Colonic mucosa (tissue), 4 donors: ENCODE results near the gene ARSA. TPM values are rescaled to one million over a fixed set of nuclear protein-coding genes. Genes with fewer than 3 reads are reported as not detected.

Source experiments
- DNase-seq: peaks from one replicate; pipeline ENCODE4 v3.0.0-alpha.2; 2020
- H3K27ac ChIP-seq: fragments of 200-600 bp; one replicate; pipeline ENCODE4 v1.8.0; 2021
- H3K27me3 ChIP-seq: fragments of 200-600 bp; one replicate; pipeline ENCODE4 v1.8.0; 2021
- H3K36me3 ChIP-seq: fragments of 200-600 bp; one replicate; pipeline ENCODE4 v1.8.0; 2021
- H3K4me1 ChIP-seq: fragments of 200-600 bp; one replicate; pipeline ENCODE4 v1.8.0; 2021; ENCODE audit warnings: mild to moderate bottlenecking
- H3K4me3 ChIP-seq: fragments of 200-600 bp; one replicate; pipeline ENCODE4 v1.8.0; 2021
- H3K9ac ChIP-seq, 2 donors: one replicate each; pipeline ENCODE4 v1.7.0; 2013; ENCODE audit warnings: control low read depth in 2 of 2, low read depth in 2 of 2, low read length in 2 of 2
- H3K9me3 ChIP-seq: fragments of 200-600 bp; one replicate; pipeline ENCODE4 v1.8.0; 2021
- CTCF ChIP-seq: fragments of 200-600 bp; IDR thresholded peaks from one replicate; pipeline ENCODE4 v1.8.0; 2022; ENCODE audit warnings: antibody characterized with exemption, mild to moderate bottlenecking
- intact Hi-C: fragments of 100-400 bp; cut with DNase I; formaldehyde crosslinking; loops from one replicate; pipeline ENCODE4 v1.14.1; 2022
- total RNA-seq, 2 donors: library from RNA; stranded (reverse); fragmentation: NEBNext Ultra II Directional in 1 of 2; extraction: Animal tissue kit (Norgen Biotek cat#: 25700) in 1 of 2; gene quantifications; one replicate each; pipeline ENCODE4 v1.2.1, GENCODE V29; 2021
- donor health status: healthy.
- donor health status: DM: no; HTN: no; CAD: no.
- donor health status: DM: no; HTN: no; CAD: no.

The ARSA gene
- total RNA-seq, 2 donors from 2014 or later, result 40.6 to 61.0 TPM

DNA sequence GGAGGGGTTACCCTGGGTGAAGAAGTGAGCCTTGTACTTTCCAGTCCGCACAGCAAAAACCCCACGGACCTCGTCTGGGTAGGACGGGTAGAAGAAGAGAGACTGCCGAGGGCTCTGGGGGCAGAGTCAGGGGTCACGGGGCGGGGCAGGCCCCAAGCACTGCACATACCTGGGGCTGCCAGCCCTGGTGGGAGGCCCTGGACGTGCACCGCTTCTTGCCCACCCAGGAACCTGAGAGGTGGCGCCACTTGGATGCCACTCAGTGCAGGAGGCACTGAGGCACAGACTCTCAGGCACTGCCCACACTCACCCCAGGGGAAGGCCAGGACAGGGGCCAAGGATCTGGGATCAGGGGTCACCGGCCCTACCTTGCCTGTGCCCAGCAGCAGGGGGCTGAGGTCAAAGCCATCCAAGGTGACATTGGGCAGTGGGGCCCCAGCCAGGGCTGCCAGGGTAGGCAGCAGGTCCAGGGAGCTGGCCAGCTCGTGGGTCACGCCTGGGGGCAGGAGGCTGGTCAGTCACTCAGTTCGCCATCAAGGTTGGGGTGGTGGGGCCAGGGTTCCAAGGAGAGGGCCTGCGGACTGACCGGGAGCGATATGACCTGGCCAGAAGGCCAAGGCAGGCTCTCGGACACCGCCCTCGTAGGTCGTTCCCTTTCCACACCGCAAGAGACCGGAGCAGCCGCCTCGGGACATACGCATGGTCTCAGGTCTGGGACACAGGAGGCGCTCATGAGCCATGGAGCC is 2.2 kb downstream of the ARSA start:
- Histone ChIP-seq H3K9ac (peak overlapping the region in 1 of 2 donors; percentile 14), H3K27me3 (no peaks in the 10 kb centered on the region), H3K36me3 (no peaks in the 10 kb centered on the region), H3K4me3 (no peak overlapping the region), H3K27ac (no peak overlapping the region), H3K4me1 (peaks cover 8% of the 10 kb centered on the region), H3K9me3 (no peaks in the 10 kb centered on the region)
- no peak for DNase-seq
- intact Hi-C loops, result no loop called here
- TF ChIP-seq CTCF, result no peak

DNA sequence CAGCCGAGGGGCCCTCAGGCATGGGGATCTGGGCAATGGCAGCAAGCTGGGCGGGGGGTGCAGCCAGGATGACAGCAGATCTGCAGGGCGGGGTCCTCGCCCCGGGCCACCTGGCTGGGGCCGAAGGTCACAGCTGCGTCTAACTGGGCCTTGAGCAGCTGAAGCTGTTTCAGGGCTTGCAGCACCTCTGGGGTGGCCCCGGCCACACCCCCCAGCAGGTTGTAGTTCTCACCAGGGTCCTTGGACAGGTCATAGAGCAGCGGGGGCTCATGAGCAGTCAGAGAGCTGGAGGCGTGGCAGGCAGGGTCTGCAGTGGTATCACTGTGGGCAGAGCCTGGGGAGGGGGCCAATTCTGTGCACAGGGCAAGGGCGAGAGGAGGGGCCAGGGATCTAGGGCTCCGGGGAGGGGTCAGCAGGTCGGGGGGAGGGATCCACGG is 2.8 kb downstream of the ARSA start:
- Histone ChIP-seq H3K9me3 (no peaks in the 10 kb centered on the region), H3K4me3 (no peak overlapping the region), H3K9ac (no peak overlapping the region), H3K27me3 (no peaks in the 10 kb centered on the region), H3K27ac (no peak overlapping the region), H3K36me3 (no peaks in the 10 kb centered on the region), H3K4me1 (peaks cover 8% of the 10 kb centered on the region)
- no peak for TF ChIP-seq CTCF
- intact Hi-C loops, result no loop called here
- DNase-seq, result no peak

- H3K4me1 ChIP-seq, result peaks cover 8% of the 10 kb centered on the region
- no peak for TF ChIP-seq CTCF
- DNase-seq, result no peak
Observed at GRCh38 chr22:50624347-50625130, 3.4 kb downstream of the ARSA start.

DNA sequence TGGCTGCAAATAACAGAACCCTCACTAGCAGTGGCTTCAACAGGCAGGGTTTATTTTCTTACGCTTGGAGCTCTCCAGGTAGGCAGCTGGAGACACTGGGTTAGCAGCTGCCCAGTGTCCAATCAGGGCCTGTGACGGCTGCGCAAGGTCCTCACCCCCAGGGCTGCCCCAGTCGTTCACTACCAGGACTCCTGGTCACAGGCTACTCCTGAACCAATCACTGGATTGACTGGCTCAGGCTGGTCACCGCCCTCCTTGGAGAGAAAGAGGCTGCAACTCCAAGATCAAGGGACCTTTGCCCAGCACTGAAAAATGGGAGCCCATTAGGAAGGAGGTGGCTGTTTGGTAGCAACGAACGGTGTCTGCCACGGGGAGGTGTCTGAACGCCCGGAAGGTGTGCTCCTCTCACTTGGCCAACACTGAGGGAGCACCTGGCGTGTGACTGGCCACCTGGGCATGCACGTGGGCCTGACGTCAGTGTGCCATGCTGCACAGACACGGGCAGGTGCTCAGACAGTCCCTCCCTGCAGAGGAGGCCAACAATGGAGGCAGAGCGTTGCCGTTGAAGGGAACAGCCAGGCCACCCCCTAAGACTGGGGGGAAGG is 5.1 kb downstream of the ARSA start:
- Histone ChIP-seq H3K9ac (peak overlapping the region; percentile 53 to 69), H3K27ac (peak overlapping the region; percentile 85), H3K36me3 (no peaks in the 10 kb centered on the region), H3K9me3 (no peaks in the 10 kb centered on the region), H3K4me1 (peaks cover 8% of the 10 kb centered on the region), H3K4me3 (no peak overlapping the region), H3K27me3 (no peaks in the 10 kb centered on the region)
- intact Hi-C loops, result no loop called here
- TF ChIP-seq CTCF, result no peak
- DNase-seq, result peak; percentile 91

More at GRCh38 chr22:50624347-50625130, 3.4 kb downstream of the ARSA start:
- H3K9ac ChIP-seq, result no peak overlapping the region
- H3K27ac ChIP-seq, result no peak overlapping the region
- no peaks in the 10 kb centered on the region for H3K36me3 ChIP-seq
- intact Hi-C loops, result no loop called here
- H3K9me3 ChIP-seq, result no peaks in the 10 kb centered on the region
- no peaks in the 10 kb centered on the region for H3K27me3 ChIP-seq
- H3K4me3 ChIP-seq, result no peak overlapping the region

DNA sequence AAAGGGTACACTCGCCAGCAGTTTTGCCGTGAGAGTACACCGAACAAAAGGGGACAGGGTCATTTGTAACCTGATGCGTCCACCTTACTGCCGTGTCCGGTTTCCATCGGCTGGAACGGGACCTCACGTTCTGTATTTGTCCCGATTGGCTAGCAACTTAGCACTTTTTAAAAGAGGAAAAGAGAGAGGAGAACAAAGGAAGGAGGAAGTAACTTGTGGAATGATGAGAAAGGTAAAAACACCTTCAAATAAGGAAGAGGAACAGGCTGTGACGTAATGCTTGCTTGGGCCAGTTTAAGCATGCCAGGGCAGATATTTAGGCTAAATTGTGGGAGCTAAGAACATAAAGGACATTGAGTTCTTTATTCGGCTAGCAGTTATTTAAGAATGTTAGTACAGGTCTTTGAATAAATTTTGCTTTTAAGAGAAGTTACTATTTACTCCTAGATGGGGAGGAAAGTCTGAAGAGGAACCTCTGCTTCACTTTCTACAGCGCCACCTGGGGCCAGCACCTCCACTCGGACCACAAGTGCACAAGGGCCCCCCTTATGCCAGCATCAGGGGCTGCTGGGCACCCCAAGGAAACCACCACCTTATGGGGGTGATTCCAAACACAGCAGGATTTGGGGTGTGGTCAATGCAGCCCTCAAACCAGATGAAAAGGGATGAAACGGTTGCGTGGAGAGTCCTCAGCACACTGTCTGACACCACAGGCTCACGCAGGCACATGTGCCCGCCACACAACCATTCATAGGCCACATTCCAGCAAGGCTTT is 5.8 kb downstream of the ARSA start:
- H3K4me3 ChIP-seq, result peak overlapping the region; percentile 19
- H3K9ac ChIP-seq, result peak overlapping the region; percentile 53 to 69
- intact Hi-C loops, result no loop called here

More for the DNA sequence above, 5.8 kb downstream of the ARSA start:
- Histone ChIP-seq H3K27me3 (no peaks in the 10 kb centered on the region), H3K36me3 (no peaks in the 10 kb centered on the region), H3K4me1 (peaks cover 6% of the 10 kb centered on the region), H3K27ac (peak overlapping the region; percentile 85), H3K9me3 (no peaks in the 10 kb centered on the region)
- TF ChIP-seq CTCF, result no peak
- DNase-seq, result peak; percentile 62
